GM12891 (cell line): Measurements from ENCODE around the gene LHX6.

ENCODE experiments used
- DNase-seq: peaks from one replicate; pipeline ENCODE4 v3.0.0; 2011; ENCODE audit warnings: low spot score; ENCODE audit not compliant: insufficient read length
- FAIRE-seq: peaks from 2 replicates; lab custom pipeline; 2011; peaks lifted over from hg19 to GRCh38; lab: Jason Lieb, UNC
- PAX5 ChIP-seq: IDR thresholded peaks from 2 replicates; pipeline ENCODE4 v1.6.1; 2011; ENCODE audit warnings: low read length, moderate library complexity, mild to moderate bottlenecking; ENCODE audit not compliant: insufficient read depth, severe bottlenecking
- POLR2A ChIP-seq: IDR thresholded peaks from 2 replicates; pipeline ENCODE4 v1.6.1; 2011; ENCODE audit warnings: low read depth, low read length, control low read depth
- POLR2AphosphoS5 ChIP-seq: IDR thresholded peaks from 2 replicates; pipeline ENCODE4 v1.6.1; 2011; ENCODE audit warnings: low read depth, low read length, control low read depth
- POU2F2 ChIP-seq: IDR thresholded peaks from 2 replicates; pipeline ENCODE4 v1.6.1; 2011; ENCODE audit warnings: low read depth, mild to moderate bottlenecking, control low read depth, low read length, moderate library complexity
- SPI1 ChIP-seq: IDR thresholded peaks from 2 replicates; pipeline ENCODE4 v1.6.1; 2011; ENCODE audit warnings: low read depth, low read length, control low read depth
- TAF1 ChIP-seq: IDR thresholded peaks from 2 replicates; pipeline ENCODE4 v1.6.1; 2011; ENCODE audit warnings: low read depth, low read length, control low read depth

The LHX6 gene

DNA sequence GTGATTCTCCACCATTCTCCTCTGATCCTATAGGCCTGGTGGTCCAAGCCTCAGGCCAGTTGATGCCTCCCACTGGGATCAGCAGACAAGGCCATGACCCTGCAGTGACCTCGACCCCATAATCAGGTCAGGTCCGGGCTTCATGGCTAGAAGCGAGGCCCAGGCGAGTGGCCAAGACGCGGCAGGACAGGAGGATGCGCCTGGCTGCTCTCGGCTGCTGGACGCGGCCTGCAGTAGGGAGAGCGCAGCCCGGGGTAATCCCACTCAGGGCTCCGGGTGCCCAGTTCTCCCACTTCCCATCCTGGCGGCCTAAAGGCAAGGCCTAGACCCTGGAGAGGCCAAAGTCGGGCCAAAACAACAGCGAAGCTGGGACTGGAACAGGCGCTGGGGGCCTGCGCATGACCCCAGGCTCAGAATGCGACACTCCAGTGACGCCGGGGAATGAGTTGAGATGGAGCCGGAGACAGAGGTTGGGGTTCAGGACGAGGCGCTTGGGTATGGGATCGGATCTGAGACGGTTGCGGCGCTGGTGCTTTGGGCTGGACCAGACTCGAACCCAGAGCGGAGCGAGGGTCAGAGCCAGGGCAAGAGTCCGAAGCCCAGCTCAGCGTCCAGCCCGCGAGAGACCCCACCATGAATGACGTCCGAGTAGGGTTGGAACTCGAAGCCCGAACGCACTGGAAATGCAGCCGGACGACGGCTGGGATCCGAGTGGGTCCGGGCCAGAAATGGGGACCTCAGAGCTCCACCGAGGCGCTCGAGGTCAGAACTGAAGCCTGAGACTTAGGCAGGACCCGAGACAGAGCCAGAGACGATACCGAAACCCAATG, 3.2 kb downstream of the LHX6 start:
- no peak for FAIRE-seq
- TF ChIP-seq TAF1 = no peak
- TF ChIP-seq POU2F2 = no peak
- no peak for TF ChIP-seq POLR2A
- no peak for TF ChIP-seq SPI1
- no peak for TF ChIP-seq PAX5
- TF ChIP-seq POLR2AphosphoS5 = no peak
- no peak for DNase-seq

DNA sequence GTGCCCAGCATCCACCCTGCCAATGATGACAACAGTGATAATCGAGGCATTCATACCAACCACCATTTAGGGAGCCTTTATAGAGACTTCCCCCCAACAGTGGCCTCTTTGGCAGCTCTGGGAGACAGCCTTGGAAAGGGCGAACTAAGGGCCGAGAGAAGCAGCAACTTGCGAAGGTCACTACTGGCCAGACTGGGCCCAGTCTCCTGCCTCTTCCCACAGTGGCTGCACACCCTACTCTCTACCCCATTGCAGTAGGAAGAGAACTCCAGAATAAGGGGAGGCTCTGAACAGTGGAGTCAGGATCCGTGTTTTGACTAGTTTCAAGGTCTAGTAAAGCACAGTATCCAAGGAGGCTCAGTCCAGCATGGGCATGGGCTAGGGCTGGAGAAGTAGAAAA, 5.3 kb downstream of the LHX6 start:
- DNase-seq (no peak), FAIRE-seq (no peak)
- TF ChIP-seq POU2F2 = no peak
- no peak for TF ChIP-seq POLR2A
- TF ChIP-seq TAF1 = no peak
- TF ChIP-seq POLR2AphosphoS5 = no peak
- TF ChIP-seq SPI1 = no peak
- no peak for TF ChIP-seq PAX5

DNA sequence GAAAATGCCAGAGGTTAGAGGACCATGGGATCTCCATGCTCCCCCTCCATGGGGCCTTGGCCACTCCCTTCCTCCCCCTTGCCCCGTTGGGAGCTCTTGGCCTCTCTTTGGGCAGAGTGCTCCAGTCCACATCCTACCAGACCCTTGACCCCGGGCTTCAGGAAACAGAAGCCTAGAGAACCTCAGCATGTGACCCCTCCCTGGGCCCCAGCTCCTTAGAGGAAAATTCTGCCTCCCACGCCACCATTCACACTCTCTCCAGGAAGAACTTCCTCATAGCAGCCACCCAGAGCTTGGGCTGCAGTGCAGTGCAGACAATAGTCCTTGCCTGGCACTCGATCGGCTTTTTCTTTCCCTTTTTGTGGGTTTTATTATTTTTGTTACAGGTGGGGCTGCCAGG, 6.0 kb downstream of the LHX6 start:
- no peak for FAIRE-seq
- no peak for DNase-seq
- TF ChIP-seq SPI1 (no peak), POLR2AphosphoS5 (no peak), POLR2A (no peak), POU2F2 (no peak), PAX5 (no peak), TAF1 (no peak)

DNA sequence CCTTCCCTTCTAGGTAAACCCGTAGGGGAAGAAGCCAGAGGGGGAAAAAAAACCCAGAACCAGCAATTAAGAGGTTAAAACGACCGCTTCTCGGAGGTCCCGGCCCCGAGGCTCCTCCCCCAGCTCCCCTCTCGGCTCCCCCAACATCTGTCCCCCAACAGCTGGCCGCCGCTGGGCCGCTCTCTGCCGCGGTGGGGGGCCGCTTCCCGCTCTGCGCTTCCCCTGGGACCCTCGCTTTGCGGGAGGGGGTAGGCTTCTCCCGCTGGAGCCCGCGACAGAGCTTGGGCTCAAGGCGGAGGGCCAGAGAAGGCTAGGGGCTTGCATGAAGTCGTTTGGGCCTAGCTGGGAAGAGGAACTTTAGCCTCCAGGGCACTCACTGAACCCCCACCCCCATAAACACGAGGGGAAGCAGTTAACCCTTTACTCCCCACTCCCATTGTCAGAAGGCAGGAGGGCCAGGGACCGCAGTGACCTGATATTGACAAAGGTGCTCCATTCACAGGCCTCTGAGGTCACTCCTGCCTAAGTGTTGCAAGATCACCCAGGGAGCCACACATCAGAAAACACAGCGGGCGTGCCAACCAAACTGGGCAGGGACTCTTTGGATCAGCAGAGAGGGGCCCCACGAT, 7.5 kb downstream of the LHX6 start:
- TF ChIP-seq SPI1 (no peak), POLR2AphosphoS5 (no peak), POU2F2 (no peak), POLR2A (no peak), PAX5 (no peak), TAF1 (no peak)
- DNase-seq (no peak), FAIRE-seq (no peak)

DNA sequence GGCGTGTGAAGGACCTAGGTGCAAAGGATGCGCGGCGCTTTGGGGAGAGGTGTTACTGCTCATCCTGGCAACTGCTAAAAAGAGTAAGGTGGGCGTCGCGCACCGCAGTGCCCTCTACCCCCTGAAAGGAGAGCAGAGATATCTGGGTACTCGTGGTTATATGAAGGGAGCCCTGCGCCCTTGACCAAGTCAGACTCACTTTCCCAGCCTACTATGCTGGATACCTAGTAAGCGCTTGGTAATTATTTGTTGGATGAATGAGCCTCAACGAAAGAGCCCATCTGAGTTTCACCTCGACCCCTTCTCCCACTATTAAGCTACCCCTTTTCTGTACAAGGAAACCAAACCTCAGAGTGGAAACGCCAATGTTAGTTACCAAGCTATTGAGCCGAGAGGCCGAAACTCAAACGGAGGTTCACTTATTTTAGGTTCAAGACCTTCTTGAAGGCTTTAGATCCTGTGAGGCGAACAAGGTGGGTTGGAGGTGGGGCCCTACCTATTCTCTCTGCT, 8.0 kb downstream of the LHX6 start:
- TF ChIP-seq POU2F2 (no peak), TAF1 (no peak)
- DNase-seq (no peak), FAIRE-seq (no peak)

DNA sequence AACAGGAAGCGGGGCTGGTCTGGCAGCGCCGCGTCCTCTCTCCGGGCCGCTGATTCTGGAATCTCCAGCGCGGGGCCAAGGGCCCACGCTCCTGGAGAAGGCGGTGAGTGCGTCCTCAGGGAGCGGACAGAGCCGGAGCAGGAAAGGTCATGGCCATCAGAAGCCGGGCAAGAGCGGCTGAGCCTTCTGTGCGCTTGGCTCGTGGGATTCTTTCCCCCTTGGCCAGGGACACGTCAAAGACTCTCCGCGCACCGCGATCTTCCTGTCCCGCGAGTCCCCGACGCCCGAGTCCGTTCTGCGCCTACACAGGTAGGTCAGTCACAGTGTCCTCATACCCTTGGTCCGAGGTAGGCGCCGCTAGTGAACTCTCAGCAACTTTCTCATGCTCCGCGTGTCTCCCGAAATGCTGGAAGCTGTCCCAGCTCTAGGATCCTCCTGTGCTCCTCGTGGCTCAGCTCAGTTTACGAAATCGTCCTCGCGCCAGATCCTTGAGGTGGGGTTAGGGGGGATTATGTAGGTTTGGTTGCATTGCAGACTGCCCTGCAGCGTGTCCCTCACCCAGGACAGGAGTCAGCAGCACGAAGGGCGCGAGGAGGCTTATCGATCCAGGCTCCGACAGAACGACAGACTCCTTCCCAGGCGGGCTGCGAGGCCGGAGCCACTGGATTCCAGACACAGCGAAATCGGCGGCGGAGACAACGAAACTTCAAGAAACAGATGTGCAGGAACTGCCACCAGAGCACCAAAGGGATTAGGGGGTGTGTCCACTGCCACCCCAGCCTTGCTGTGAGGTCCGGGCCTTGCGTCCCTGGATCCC, 8.7 kb downstream of the LHX6 start:
- FAIRE-seq = no peak
- no peak for TF ChIP-seq POLR2A
- no peak for TF ChIP-seq PAX5
- no peak for TF ChIP-seq POU2F2
- no peak for TF ChIP-seq SPI1
- no peak for TF ChIP-seq TAF1
- TF ChIP-seq POLR2AphosphoS5 = no peak

DNA sequence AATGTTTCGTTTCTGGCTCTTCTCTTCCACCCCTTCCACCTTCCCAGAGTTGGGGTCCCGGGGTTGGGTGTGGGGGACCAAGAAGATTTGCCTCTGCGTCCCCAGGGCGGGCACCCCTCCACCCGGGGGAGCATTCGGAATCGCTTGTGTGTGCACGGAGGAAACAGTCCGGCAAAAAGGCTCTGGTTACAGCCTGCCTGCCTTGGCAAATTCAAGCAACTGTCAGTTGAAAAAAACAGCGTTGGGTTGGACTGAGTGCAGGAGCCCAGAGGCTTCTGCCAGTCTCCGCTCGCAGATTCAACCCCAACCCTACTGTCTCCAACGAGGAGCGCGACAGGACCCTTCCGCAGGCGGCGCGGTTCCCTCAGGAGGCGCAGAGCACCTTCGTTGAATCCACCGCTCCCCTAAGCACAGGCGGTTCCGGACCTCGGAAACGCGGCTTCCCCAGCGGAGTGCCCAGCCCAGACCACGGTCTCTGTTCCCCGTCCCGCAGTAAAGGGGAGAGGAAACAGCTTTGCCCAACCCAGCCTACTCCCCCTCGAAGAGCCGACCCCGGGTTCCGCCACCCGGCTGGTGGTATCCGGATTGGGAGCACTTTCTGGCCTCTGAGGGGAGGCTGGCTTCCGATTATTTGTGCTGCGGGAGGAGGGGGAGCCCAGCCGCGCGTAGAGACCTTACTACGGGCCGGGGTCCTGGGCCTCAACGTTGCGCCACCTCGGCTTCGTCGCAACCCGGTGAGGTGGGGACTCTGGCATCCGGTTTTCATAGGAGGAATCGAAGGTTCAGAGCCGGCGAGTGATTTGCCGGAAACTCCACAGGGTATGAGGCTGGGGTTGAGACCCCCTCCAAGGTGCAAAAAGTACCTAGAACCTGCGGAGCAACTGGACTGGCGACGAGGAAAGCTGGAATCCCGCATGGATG, 9.6 kb downstream of the LHX6 start:
- DNase-seq = no peak
- no peak for FAIRE-seq
- TF ChIP-seq POU2F2 (no peak), SPI1 (no peak)

More for the DNA sequence above, 8.7 kb downstream of the LHX6 start:
- no peak for DNase-seq

DNA sequence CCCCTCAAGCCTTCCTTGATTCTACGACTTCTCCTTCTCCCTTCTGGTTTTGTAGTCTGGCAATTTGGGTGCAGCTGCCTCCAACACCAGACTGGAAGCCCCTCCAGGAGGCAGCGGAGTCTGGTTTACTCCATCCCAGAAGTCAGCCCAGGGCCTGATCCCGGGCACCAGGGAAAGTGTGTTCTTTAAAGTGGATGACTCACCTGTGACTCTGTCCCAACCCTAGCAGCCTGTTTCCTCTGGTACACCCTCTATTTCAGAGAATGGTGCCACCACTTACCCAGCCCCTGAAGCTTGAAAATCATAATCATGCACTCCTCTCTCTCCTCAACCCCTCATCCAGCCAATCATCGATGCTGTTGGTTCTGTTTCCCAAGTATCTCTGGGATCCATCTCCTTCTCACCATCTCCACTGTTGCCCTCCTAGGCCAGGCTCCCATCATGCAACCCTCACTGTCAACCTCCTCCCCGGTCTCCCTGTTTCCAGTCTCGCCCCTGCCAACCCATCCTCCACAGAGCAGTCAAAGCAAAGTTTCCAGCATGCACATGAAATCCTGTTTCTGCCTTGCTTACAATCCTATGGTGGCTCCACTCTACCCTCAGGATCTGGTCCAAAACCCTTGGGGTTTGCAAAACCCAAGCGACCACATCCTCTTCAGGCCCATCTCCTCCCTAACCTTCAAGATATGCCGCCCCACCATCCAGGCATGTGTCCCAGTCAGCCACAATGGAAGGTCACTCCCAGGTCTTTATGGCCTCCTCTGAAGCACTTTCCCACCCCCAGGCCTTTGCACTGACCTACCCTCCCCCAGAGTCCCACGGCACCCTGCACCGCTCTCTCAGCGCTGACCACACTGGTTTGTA, 10.5 kb downstream of the LHX6 start:
- FAIRE-seq (no peak), DNase-seq (no peak)
- TF ChIP-seq POLR2AphosphoS5 (no peak), SPI1 (no peak), PAX5 (no peak), POLR2A (no peak), TAF1 (no peak), POU2F2 (no peak)
